Stomach smooth muscle (tissue), 2 donors: Measurements from ENCODE around the gene TMSB10.

ENCODE experiments used
- H3K27ac ChIP-seq: one replicate; pipeline ENCODE4 v1.7.0; 2013; ENCODE audit warnings: mild to moderate bottlenecking, low read length, inconsistent platforms
- H3K27me3 ChIP-seq, 2 donors: one replicate each; pipeline ENCODE4 v1.7.0; 2013; ENCODE audit warnings: low read length in 2 of 2; ENCODE audit not compliant: insufficient read depth in 2 of 2, control insufficient read depth in 1 of 2
- H3K36me3 ChIP-seq, 2 donors: one replicate each; pipeline ENCODE4 v1.7.0; 2013; ENCODE audit warnings: low read length in 2 of 2; ENCODE audit not compliant: control insufficient read depth in 2 of 2, insufficient read depth in 2 of 2
- H3K4me1 ChIP-seq: one replicate; pipeline ENCODE4 v1.7.0; 2013; ENCODE audit warnings: low read length; ENCODE audit not compliant: control insufficient read depth, insufficient read depth
- H3K4me3 ChIP-seq, 2 donors: one replicate each; pipeline ENCODE4 v1.7.0; 2013; ENCODE audit warnings: low read length in 2 of 2
- H3K9ac ChIP-seq, 2 donors: one replicate each; pipeline ENCODE4 v1.7.0; 2013; ENCODE audit warnings: low read length in 2 of 2, mild to moderate bottlenecking in 1 of 2
- H3K9me3 ChIP-seq, 2 donors: one replicate each; pipeline ENCODE4 v1.7.0; 2013; ENCODE audit warnings: low read length in 2 of 2; ENCODE audit not compliant: control insufficient read depth in 2 of 2
- donor health status: healthy.
- donor health status: Pancreatic carcinoma.

TMSB10 gene

DNA sequence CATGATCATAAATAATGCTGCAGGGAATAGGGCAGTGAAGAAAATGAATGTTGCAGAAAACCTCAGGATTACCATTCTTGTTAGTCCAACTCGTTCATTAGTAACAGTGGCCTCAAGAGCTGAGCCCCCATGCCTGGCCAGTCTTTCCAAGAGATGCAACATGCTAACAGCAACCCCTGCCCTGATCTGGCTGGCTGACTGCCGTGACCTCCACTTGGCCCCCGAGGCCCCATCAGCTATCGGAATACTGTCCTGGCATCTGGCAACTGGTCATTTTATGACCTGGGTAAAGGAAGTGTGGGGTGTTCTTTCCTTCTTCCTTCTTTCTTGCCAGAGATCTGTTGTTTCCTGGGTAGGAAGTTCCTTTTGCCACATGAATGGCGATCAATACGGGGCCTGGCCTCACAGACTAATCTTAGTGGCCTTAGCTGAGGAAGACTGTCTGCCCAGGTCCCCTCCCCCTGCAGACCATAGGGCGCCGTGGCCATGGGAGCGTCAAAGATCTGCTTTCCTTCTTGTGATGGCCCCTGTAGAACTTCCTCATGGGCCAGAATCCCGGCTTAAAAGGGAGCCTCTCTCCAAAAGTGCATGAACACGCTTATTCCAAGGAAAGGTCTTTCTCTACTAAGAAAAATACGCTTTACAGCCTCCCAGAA, 14.0 kb upstream of the TMSB10 start:
- H3K9ac ChIP-seq, result no peak overlapping the region
- no peak overlapping the region for H3K27ac ChIP-seq
- H3K27me3 ChIP-seq, result no peaks in the 10 kb centered on the region
- no peaks in the 10 kb centered on the region for H3K9me3 ChIP-seq
- no peaks in the 10 kb centered on the region for H3K36me3 ChIP-seq
- H3K4me3 ChIP-seq, result no peak overlapping the region
- peaks cover 11% of the 10 kb centered on the region for H3K4me1 ChIP-seq

- Histone ChIP-seq H3K27me3 (no peaks in the 10 kb centered on the region), H3K4me1 (peaks cover 7% of the 10 kb centered on the region), H3K9me3 (no peaks in the 10 kb centered on the region), H3K27ac (no peak overlapping the region), H3K9ac (no peak overlapping the region), H3K36me3 (no peaks in the 10 kb centered on the region), H3K4me3 (no peak overlapping the region)
Observed at GRCh38 chr2:84894131-84894586, 11.3 kb upstream of the TMSB10 start.

GRCh38 chr2:84894758-84895520, 10.5 kb upstream of the TMSB10 start:
- Histone ChIP-seq H3K4me1 (peaks cover 5% of the 10 kb centered on the region), H3K9ac (no peak overlapping the region), H3K27me3 (no peaks in the 10 kb centered on the region), H3K4me3 (no peak overlapping the region), H3K27ac (no peak overlapping the region), H3K36me3 (no peaks in the 10 kb centered on the region), H3K9me3 (no peaks in the 10 kb centered on the region)

DNA sequence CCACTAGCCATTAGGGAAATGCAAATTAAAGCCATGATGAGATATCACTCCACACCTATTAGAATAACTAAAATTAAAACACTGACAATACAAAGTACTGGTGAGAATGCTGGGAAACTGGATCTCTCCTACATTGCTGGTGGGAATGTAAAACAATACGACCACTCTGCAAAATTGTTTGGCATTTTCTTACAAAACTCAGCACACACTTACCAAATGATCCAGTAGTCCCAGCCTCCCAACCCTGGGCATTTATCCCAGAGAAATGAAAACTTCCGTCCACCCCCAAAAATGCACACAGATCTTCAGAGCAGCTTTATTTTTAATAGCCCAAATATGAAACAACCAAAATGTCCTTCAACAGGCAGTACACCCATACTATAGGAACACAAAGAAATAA, 8.9 kb upstream of the TMSB10 start:
- H3K4me1 ChIP-seq, result peaks cover 5% of the 10 kb centered on the region
- no peak overlapping the region for H3K9ac ChIP-seq
- no peaks in the 10 kb centered on the region for H3K27me3 ChIP-seq
- no peaks in the 10 kb centered on the region for H3K36me3 ChIP-seq
- no peak overlapping the region for H3K4me3 ChIP-seq
- H3K9me3 ChIP-seq, result no peaks in the 10 kb centered on the region
- no peak overlapping the region for H3K27ac ChIP-seq

DNA sequence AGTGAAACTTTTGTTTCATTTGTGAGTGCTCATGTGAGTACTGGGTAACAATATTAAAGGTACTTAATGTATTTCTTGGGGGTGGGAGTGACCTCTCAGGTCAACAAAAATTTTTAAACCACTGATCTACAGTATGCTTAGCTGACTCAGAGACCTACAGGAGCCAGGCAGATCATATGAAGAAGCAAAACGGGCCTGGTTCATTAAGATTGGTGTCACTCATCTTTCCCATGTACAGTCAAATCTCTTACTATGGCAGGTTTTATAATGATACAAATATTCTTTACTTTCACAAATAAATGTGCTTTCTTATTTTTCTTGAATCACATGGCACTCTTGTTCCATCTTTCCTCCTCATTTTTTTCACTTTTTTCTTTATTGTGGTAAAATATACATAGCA, 7.7 kb upstream of the TMSB10 start:
- Histone ChIP-seq H3K9me3 (no peaks in the 10 kb centered on the region), H3K36me3 (no peaks in the 10 kb centered on the region), H3K4me3 (no peak overlapping the region), H3K9ac (no peak overlapping the region), H3K4me1 (peaks cover 5% of the 10 kb centered on the region), H3K27ac (no peak overlapping the region), H3K27me3 (no peaks in the 10 kb centered on the region)

DNA sequence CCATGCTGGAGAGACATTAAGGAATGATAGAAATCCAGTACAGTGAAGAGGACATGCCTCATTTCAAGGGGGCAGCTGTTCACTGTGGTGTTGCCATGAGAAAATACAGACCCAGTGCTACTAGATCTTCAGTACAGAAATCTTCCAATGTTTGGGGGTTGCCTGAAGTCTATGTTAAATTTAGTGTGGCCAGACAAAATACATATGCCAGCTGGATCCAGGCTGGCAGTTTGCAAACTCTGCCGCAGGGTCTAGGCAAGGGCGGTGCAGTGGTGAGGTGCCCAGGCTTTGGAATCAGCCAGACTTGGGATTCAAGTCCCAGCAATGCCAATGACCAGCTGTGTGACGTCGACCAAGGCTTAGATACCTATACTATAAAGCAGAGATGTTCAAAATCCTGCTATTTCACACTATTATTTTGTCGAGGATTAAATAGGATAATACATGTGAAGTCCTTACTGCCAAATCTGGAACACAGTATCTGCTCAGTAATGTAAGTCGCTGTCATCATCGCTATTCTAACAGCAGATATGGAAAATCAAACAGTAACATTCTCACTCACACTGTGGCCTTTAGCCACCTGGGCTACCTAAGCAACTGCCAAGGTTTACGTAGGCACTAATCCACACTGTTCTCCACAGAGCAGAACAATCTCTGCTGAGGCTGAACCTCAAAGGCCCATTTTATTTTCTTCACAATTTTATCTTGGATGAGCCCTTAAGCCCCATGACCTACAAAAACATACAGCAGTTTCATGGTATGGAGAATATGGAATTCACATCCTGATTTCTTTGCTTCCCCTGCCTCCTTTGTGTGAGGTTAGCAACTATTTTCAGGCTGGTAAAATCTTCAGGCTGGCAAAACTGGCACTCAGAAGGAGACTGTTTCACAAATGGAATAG, 5.9 kb upstream of the TMSB10 start:
- no peak overlapping the region for H3K27ac ChIP-seq
- peaks cover 8% of the 10 kb centered on the region for H3K4me1 ChIP-seq
- no peak overlapping the region for H3K4me3 ChIP-seq
- no peaks in the 10 kb centered on the region for H3K9me3 ChIP-seq
- no peaks in the 10 kb centered on the region for H3K27me3 ChIP-seq
- no peak overlapping the region for H3K9ac ChIP-seq
- no peaks in the 10 kb centered on the region for H3K36me3 ChIP-seq

DNA sequence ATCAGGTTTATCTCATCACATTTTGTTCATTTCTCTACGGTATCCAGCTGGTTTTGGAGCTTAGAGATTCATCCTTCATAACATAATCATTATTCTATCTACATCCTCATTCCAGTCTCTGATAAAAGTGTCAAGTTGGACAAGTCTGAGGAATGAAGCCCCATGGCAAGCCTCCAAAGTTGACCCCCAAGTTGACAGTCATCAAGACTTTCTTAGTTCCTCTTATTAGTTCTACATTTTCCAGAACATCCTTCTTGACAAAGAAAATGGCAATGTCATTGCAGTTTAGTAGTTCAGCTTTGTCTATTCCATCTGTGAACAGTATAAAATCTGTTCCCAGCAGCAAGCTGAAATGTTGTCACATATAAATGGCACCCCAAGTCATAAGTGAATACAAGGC, 4.5 kb upstream of the TMSB10 start:
- no peak overlapping the region for H3K27ac ChIP-seq
- no peak overlapping the region for H3K9ac ChIP-seq
- no peaks in the 10 kb centered on the region for H3K36me3 ChIP-seq
- no peak overlapping the region for H3K4me3 ChIP-seq
- no peaks in the 10 kb centered on the region for H3K27me3 ChIP-seq
- no peaks in the 10 kb centered on the region for H3K9me3 ChIP-seq
- H3K4me1 ChIP-seq, result peaks cover 8% of the 10 kb centered on the region

DNA sequence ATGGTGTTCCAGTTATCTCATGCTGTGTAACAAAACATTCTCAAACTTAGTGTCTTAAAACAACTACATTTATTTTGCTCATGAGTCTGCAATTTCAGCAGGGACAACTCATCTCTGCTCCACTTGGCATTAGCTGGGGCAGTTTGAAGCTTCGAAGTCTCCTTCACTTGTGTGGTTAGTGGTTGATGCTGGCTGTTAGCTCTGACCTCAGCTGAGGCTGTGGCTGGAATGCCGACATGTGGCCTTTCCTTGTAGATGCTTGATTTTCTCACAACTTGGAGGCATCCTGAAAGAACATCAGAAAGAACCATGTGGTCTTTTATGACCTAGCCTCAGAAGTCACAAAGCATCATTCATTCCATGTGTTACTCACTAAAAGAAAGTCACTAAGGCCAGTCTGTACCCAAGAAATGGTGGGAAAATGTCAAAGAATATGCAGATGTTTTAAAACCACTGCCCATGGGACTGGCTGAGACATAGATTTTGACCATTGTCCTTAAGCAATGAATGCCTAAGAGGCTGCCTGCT, 3.8 kb upstream of the TMSB10 start:
- Histone ChIP-seq H3K27ac (no peak overlapping the region), H3K4me1 (peaks cover 14% of the 10 kb centered on the region)

DNA sequence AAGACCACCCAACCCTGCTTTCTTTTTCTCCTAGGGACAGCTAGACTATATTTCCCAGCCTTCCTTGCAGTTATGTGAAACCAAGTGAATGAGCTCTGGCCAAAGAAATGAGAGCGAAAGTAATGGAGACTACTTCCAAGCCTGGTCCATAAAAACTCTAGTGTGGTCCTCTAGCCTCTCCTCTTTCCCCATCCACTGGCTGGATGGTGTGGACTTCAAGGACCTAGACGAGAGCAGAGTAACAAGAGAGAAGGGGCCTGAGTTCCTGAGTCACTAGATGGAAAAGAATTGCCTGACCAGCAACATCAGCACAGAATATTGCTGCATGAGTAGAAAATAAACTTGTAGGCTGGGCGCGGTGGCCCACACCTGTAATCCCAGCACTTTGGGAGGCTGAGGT, 2.9 kb upstream of the TMSB10 start:
- Histone ChIP-seq H3K4me3 (no peak overlapping the region), H3K4me1 (peaks cover 16% of the 10 kb centered on the region), H3K9me3 (no peaks in the 10 kb centered on the region), H3K9ac (no peak overlapping the region), H3K36me3 (no peaks in the 10 kb centered on the region), H3K27ac (no peak overlapping the region), H3K27me3 (no peaks in the 10 kb centered on the region)

More for the DNA sequence above, 3.8 kb upstream of the TMSB10 start:
- Histone ChIP-seq H3K4me3 (no peak overlapping the region), H3K27me3 (no peaks in the 10 kb centered on the region), H3K36me3 (no peaks in the 10 kb centered on the region), H3K9me3 (no peaks in the 10 kb centered on the region), H3K9ac (no peak overlapping the region)

DNA sequence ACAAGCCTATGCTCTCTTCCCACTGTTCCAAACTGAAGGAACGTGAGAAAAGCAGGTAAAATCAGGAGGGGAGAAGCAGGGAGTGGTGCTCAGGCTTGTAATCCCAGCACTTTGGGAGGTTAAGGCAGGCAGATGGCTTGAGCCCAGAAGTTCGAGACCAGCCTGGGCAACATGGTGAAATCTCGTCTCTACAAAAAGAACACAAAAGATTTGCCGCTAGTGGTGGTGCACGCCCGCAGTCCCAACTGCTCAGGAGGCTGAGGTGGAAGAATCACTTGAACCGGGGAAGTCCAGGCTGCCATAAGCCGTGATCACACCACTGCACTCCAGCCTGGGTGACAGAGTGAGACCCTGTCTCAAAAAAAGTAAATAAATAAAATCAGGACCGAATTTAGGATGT, 1.3 kb upstream of the TMSB10 start:
- H3K27ac ChIP-seq, result no peak overlapping the region
- H3K36me3 ChIP-seq, result no peaks in the 10 kb centered on the region
- H3K27me3 ChIP-seq, result no peaks in the 10 kb centered on the region
- no peak overlapping the region for H3K4me3 ChIP-seq
- H3K4me1 ChIP-seq, result peaks cover 11% of the 10 kb centered on the region
- H3K9me3 ChIP-seq, result no peaks in the 10 kb centered on the region
- peak overlapping the region in 1 of 2 donors; percentile 4 for H3K9ac ChIP-seq
